ENCODE measurements around the gene PPFIA2.

DNA sequence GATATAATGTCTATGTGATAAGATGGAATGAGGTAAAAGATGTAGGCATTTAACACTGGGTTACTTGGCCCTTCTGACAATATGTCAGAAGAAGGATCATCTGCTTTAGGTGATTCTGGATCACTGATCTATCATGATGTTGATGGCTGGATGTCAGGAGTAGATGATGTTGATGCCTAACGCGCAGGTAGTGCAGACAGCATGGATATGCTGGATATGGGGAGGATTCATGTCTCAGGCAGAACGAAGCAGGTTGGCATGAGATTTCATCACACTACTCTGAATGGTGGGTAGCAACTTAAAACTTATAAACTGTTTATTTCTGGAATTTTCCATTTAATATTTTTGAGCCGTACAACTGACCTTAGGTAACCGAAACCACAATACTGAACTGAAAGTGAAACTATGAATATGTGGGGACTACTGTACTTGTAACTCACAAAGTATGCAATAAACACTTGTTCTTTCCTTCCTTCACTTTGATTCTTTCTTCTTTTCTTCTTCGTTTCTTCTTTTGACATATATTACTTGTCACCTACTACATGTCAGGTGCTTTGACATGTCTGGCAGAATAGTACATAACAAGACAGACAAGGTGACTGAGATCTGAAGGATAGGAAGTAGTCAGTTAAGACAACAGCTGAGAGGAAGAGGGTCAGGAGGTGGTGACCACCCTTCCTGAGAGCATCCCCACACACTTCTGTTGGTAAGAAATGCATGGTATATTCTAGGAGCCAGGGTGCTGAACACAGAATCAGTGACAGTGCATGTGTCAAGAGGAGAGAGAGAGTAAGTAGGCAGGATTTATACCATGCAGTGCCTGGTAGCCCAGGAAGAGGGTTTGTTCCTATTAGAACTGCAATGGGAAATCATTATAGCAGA is 238.8 kb downstream of the PPFIA2 start:
- TF ChIP-seq, protein P1, sequence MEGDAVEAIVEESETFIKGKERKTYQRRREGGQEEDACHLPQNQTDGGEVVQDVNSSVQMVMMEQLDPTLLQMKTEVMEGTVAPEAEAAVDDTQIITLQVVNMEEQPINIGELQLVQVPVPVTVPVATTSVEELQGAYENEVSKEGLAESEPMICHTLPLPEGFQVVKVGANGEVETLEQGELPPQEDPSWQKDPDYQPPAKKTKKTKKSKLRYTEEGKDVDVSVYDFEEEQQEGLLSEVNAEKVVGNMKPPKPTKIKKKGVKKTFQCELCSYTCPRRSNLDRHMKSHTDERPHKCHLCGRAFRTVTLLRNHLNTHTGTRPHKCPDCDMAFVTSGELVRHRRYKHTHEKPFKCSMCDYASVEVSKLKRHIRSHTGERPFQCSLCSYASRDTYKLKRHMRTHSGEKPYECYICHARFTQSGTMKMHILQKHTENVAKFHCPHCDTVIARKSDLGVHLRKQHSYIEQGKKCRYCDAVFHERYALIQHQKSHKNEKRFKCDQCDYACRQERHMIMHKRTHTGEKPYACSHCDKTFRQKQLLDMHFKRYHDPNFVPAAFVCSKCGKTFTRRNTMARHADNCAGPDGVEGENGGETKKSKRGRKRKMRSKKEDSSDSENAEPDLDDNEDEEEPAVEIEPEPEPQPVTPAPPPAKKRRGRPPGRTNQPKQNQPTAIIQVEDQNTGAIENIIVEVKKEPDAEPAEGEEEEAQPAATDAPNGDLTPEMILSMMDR (IDR thresholded peaks at IDR 0.05) = no peak
- no peak for TF ChIP-seq POLR2A (IDR thresholded peaks at IDR 0.05; ENCODE audit: low read depth)

Measured in esophagus muscularis mucosa (tissue), 3 donors.